ENCODE data around the gene MAML2. TPM values are rescaled to one million over a fixed set of nuclear protein-coding genes. Genes with fewer than 3 reads are reported as not detected.
"Not testable (repeated sequence)": the region's sequence is repeated elsewhere in the genome, so short reads cannot be mapped to it uniquely, and the experiment has no call there.

The MAML2 gene
- polyA plus RNA-seq, 3 donors = 0.57 to 7.6 (median 1.2) TPM

DNA sequence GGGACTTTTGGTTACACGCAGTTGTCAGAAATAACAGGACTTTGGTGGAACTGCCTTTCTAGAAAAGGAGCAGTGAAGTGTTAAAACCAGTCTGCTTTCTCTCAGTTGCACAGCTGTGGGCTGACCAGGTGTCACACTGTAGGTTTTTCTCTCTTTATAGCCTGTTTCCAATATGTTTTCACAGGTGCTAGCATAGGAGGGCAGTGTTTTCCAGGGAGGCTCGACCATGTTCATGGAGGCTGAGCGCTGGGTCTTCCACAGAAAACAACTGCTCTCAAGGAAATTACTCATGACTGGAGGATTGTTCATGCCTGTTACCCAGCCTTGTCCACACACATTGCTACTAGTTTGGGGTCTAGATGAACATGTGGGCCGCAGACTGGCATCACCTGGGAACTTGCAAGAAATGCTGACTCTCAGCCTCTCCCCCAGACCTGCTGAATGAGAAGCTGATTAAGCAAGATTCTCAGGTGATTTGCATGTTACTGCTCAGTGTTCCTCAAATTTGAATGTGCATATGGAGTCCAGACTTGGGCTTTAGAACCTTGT lies 157.7 kb downstream of the MAML2 start:
- Histone ChIP-seq H3K79me2 (ENCODE audit: insufficient read depth, low read length) (no peaks in the 10 kb centered on the region), H3K4me2 (replicated peaks; ENCODE audit: extremely low read depth, low read length, poor library complexity, severe bottlenecking) (no peak overlapping the region), H3K9me3 (replicated peaks in 1 of 2; ENCODE audit: control insufficient read depth in 1 of 2, insufficient read depth in 1 of 2, low read length in 2 of 2) (no peaks in the 10 kb centered on the region), H3K4me1 (ENCODE audit: control insufficient read depth in 1 of 2, insufficient read depth in 2 of 2, low read length in 2 of 2) (peaks cover 17 to 21% of the 10 kb centered on the region in 2 donors), H3K27me3 (ENCODE audit: control insufficient read depth in 2 of 2, insufficient read depth in 2 of 2, low read length in 2 of 2) (no peaks in the 10 kb centered on the region), H3K36me3 (replicated peaks in 1 of 2; ENCODE audit: control insufficient read depth in 1 of 2, insufficient read depth in 2 of 2, low read length in 2 of 2) (no peaks in the 10 kb centered on the region), H2AFZ (ENCODE audit: insufficient read depth, low read depth, low read length, poor library complexity, severe bottlenecking) (no peak overlapping the region), H3K27ac (ENCODE audit: low read depth in 1 of 2, low read length in 2 of 2) (no peak overlapping the region), H3K9ac (ENCODE audit: insufficient read depth, low read length, poor library complexity, severe bottlenecking) (no peak overlapping the region), H3K4me3 (replicated peaks in 1 of 3; ENCODE audit: low read depth in 2 of 3, low read length in 3 of 3) (no peak overlapping the region), H4K20me1 (ENCODE audit: insufficient read depth, low read length) (no peaks in the 10 kb centered on the region)
- intact Hi-C loops (cut with micrococcal nuclease) = no loop called here
- Mint-ChIP-seq H3K27me3 (ENCODE audit: low read depth in 3 of 3) (peaks cover 0 to 2% (median 0%) of the 10 kb centered on the region in 3 donors), H3K4me3 (no peak overlapping the region), H3K9me3 (no peaks in the 10 kb centered on the region), H3K4me1 (peaks cover 26% of the 10 kb centered on the region), H3K36me3 (no peaks in the 10 kb centered on the region), H3K27ac (no peak overlapping the region)
- 60% methylated on average over 2 of the region's 4 CpGs for WGBS (ENCODE audit: insufficient coverage)
- no peak for DNase-seq
- TF ChIP-seq, protein P1, sequence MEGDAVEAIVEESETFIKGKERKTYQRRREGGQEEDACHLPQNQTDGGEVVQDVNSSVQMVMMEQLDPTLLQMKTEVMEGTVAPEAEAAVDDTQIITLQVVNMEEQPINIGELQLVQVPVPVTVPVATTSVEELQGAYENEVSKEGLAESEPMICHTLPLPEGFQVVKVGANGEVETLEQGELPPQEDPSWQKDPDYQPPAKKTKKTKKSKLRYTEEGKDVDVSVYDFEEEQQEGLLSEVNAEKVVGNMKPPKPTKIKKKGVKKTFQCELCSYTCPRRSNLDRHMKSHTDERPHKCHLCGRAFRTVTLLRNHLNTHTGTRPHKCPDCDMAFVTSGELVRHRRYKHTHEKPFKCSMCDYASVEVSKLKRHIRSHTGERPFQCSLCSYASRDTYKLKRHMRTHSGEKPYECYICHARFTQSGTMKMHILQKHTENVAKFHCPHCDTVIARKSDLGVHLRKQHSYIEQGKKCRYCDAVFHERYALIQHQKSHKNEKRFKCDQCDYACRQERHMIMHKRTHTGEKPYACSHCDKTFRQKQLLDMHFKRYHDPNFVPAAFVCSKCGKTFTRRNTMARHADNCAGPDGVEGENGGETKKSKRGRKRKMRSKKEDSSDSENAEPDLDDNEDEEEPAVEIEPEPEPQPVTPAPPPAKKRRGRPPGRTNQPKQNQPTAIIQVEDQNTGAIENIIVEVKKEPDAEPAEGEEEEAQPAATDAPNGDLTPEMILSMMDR (IDR thresholded peaks at IDR 0.05) = no peak

DNA sequence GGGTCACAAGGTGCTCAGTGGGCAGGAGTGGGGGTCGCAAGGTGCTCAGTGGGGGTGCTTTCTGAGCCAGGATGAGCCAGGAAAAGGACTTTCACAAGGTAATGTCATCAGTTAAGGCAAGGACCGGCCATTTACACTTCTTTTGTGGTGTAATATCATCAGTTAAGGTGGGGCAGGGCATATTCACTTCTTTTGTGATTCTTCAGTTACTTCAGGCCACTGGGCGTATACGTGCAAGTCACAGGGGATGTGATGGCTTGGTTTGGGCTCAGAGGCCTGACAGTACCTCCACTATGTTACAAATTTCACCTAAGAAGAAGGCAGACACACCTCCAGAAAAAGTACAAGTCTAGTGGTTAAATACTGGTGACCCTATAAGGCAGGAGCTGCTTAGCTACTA lies 162.1 kb downstream of the MAML2 start:
- intact Hi-C loops (cut with micrococcal nuclease); H2AFZ ChIP-seq (ENCODE audit: insufficient read depth, low read depth, low read length, poor library complexity, severe bottlenecking); H4K20me1 ChIP-seq (ENCODE audit: insufficient read depth, low read length); H3K36me3 Mint-ChIP-seq; H3K9ac ChIP-seq (ENCODE audit: insufficient read depth, low read length, poor library complexity, severe bottlenecking); H3K79me2 ChIP-seq (ENCODE audit: insufficient read depth, low read length); H3K4me3 ChIP-seq (replicated peaks in 1 of 3; ENCODE audit: low read depth in 2 of 3, low read length in 3 of 3); H3K4me3 Mint-ChIP-seq; H3K4me1 Mint-ChIP-seq; H3K36me3 ChIP-seq (replicated peaks in 1 of 2; ENCODE audit: control insufficient read depth in 1 of 2, insufficient read depth in 2 of 2, low read length in 2 of 2); DNase-seq; H3K9me3 Mint-ChIP-seq; H3K4me1 ChIP-seq (ENCODE audit: control insufficient read depth in 1 of 2, insufficient read depth in 2 of 2, low read length in 2 of 2); H3K4me2 ChIP-seq (replicated peaks; ENCODE audit: extremely low read depth, low read length, poor library complexity, severe bottlenecking); H3K27me3 ChIP-seq (ENCODE audit: control insufficient read depth in 2 of 2, insufficient read depth in 2 of 2, low read length in 2 of 2); H3K27me3 Mint-ChIP-seq (ENCODE audit: low read depth in 3 of 3); H3K9me3 ChIP-seq (replicated peaks in 1 of 2; ENCODE audit: control insufficient read depth in 1 of 2, insufficient read depth in 1 of 2, low read length in 2 of 2); H3K27ac ChIP-seq (ENCODE audit: low read depth in 1 of 2, low read length in 2 of 2): not testable (repeated sequence)
- peak overlapping the region in 2 of 7 donors; percentile 37 to 54 for H3K27ac Mint-ChIP-seq
- WGBS (ENCODE audit: insufficient coverage) = 93% methylated on average over 3 of the region's 4 CpGs
